Measurements from ENCODE around the gene ZNF469.

Gene ZNF469

GRCh38 chr16:88380099-88380498 is 2.7 kb upstream of the ZNF469 start:
- DNase-seq: no peak

DNA sequence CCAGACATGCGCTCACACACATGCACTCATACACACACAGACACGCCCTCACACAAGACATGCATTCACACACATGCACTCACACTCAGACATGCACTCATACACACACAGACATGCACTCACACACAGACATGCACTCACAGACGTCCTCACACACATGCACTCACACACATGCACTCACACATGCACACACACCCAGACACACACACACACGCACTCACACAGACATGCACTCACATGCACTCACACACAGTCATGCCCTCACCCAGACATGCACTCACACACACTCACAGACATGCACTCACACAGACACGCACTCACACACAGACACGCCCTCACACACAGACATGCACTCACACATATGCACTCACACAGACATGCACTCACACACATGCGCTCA is 2.1 kb upstream of the ZNF469 start:
- DNase-seq: no peak

DNA sequence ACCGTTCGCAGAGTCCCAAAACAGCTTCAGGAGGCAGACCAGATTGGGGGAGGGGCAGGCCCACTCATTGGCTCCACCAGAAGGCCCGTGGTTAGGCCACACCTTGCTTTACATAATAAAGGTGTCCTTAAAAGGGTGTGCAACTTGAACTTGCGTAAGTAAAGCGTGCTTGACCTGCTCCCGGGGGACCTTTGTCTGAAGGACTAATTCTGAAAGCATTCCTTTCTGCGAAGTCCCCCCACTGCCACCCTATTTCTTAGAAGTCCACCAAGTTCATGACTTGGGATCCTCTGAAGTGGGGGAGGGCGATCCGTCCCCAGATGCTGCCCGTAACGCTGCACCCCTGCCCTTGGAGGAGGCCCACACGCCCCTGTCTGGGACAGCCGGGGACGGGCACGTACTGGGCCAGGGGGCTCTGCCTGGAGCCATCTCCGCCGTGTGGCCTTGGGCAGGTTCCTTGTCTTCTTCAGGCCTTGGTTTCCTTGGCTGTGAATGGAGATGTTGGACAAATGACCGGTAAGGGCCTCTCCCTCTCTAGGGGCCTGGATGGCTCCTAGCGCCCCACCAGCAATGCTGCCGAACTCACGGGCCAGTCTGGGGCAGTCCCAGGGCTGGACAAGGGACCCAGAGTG is 823 bp upstream of the ZNF469 start:
- no peak for DNase-seq

DNA sequence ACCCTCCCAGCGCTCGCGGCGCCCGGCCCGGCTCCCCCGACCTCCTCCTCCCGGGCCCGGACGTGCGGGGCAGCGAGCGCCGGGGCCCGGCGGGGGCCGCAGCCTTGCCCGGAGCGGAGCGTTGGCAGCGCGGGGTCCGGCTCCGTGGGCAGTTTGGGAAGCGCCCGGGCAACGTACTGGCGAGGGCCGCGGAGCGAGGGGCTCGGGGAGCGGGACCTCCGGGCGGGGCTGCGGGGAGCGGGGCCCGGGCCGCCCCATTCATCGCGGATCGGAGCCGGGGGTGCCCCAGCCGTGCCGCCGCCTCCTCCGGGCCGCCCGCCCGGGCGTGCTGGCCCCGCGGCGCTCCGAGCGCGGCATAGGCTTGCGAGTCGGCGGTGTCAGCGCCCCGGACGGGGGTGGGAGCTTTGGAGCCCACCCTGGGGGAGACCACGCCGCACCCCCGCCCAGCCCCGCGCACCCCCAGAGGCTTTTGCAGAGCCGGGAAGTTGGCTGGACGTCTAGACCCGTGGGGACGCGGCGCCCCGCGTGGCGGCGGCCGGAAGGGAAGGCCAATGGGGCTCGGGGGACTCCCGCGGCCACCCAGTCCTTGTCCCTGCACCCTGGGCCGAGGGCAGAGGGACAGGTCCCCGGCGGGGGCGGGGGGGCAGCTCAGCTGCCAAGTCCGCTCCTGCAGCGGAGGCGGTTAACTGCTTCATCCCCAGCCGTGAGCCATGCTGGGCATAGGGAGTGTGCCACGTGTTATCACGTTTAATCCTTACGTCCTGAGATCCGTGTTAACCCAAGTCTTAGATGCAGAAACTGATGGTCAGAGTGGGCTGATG is 852 bp downstream of the ZNF469 start:
- DNase-seq: no peak

- DNase-seq: no peak
These were observed 1.7 kb downstream of the ZNF469 start for GRCh38 chr16:88384222-88385111.

- no peak for DNase-seq
These were observed 2.4 kb downstream of the ZNF469 start for GRCh38 chr16:88385112-88385594.

DNA sequence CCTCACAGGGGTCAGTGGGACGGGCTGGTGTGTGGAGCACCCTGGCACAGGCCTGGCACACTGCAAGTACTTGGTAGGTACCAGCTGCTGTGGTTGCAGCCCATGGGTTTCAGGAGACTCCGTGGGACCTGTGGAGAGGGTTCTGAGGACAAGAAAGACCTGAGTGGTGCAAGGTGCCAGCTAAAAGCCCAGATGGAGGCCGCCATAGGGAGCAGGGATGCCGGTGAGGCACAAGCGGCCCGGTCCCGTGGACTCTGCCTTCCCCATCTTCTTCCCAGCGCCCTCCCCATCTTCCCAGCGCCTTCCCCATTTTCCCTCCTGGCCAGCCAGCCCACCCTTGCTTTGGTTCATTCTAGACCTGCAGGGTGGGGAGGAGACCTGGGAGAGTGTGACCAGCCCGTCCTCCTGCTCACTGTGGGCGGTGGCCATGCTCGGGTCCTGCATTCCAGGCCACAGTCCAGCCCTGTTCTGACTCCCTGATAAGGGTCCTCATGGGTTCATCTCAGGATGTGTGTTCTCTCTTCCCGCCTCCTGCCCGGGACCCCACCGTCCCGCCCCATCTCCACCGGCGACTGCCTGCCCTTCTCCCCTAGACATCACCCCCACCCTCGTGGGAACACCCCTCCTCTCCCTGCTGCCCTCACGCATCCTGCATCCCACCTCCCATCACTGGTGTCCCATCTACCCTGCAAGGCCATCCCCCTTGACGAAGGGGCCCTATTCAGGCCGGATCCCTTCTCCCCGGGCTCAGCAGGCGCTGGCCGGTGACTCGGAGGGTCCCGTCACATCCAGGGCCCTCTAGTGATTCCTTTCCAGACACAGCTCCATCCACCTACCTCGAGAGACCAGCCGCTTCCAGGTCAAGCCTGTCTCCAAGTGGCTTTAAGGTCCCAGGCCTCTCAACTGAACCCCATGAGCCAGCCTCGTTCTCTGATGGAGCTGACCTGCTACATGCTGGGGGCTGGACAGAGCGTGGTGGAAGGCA is 3.4 kb downstream of the ZNF469 start:
- no peak for DNase-seq

GRCh38 chr16:88387180-88387765 is 4.5 kb downstream of the ZNF469 start:
- DNase-seq: no peak

GRCh38 chr16:88387941-88388627 is 5.3 kb downstream of the ZNF469 start:
- no peak for DNase-seq

GRCh38 chr16:88389191-88389590 is 6.4 kb downstream of the ZNF469 start:
- DNase-seq: no peak

DNA sequence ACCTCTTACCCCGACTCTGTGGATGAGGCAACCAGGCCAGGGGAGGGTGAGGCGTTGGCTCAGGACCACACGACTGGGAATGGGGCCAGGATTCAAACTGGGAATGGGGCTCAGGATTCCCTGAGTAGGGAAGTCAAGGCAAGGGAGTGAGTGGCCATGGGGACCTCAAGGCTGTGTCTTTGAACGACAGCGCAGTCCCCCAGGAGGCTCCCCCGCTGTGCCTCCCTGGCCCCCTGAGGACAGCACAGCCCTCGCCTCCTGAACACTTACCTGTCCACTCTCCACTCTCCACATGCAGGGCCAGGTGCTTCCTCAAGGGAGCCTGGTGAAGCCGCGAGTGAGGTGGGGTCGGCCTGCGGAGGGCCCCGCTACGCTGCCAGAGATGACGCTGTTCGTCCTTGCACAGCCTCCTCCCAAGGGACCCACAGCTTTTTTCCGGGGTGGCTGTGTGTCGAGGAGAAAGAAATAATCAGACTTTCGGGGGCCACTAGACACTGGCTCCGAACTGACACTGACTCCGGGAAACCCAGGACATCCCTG is 6.9 kb downstream of the ZNF469 start:
- DNase-seq: no peak

GRCh38 chr16:88390265-88390664 is 7.5 kb downstream of the ZNF469 start:
- no peak for DNase-seq

GRCh38 chr16:88390735-88391134 is 8.0 kb downstream of the ZNF469 start:
- no peak for DNase-seq

DNA sequence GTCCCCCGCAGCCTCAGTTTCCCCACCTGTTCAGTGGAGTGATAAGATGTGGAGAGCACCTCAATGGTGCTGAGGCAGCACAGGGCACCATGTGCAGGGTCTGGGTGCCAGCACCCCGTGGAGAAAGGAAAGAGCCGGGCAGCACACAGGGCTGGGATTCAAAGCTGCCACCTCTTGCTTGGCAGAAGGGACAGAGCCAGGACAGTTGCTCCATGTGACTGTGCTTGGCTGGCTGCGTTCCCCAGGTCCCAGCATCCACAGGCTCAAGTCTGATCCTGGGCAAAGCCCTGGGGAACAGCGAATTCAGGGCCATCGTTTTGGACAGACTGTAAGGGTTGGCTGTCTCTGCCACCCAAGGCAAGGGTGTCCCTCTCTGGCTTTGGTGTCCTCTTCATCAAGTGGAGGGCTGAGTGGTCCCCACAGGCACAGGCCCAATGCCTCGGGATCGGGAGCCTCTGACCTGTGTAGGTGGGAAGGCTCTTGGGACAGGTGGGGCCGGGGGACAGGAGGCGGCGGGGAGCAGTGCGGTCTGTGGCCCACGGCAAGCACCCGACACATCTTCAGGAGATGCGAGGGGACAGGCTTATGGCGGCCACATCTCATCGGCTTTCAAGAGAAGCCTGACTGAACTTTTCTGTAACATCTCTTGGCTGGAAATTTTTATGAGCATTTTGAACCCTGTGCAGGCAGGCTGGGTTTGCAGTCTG is 8.5 kb downstream of the ZNF469 start:
- DNase-seq: no peak

- no peak for DNase-seq
These were observed 9.4 kb downstream of the ZNF469 start for GRCh38 chr16:88392111-88392510.

GRCh38 chr16:88392616-88393015 is 9.9 kb downstream of the ZNF469 start:
- DNase-seq: no peak

DNA sequence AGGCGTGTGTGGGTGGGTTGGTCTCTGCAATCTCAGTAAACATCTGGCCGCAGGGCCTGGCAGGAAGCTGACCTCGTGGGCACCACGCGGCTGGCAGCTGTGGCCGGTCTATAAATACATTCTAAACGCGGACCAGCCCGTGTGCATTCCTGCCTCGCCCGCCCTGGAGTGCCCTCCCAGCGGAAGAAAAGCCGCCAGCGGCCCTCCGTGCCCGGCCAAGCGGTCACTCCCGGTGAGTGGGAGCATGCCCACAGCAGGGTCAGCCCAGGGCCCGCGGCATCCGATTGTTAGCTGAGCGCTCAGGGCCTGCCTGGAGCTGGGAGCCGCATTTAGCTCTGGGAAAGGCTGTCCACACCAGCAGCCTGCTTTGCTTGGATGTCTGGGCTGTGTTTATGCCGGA is 10.3 kb downstream of the ZNF469 start:
- no peak for DNase-seq

DNA sequence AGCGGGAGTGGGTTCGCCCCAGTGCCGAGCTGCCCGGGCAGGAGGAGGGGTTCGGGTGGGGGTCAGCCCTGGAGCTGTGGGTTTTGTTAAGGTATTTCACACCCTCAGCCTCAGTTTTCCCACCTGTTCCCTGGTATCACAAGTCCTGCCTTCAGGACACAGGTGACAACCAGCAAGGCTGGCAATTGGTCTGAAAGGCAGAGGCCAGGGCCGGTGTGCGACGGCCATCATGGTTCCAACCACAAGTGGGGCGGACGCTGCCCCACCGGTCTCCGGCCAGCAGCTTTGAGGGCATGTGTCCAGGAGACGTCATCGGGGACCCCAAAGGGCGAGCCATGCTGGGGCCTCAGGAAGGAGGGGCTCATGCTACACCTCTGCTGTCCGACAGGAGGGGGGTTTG is 10.8 kb downstream of the ZNF469 start:
- DNase-seq: no peak

DNA sequence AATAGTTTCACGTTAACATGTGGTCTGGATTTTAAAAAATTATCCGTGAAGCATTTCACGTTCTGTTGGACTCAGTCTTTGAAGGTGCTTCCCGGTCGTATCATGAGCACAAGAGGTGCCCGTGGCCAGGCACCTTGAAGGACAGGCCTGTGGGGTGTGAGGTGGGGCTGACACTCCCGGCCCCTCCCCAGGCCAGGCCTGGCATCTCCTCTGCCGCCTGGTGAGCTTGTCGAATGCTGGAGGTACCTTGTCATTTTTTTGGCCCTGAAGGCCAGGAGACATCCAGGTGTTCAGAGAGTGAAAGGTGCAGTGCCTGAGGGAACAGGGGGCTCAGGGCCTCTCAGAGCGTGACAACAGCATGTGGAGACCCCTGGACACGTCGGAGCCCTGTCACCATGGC is 11.7 kb downstream of the ZNF469 start:
- DNase-seq: no peak
